Nephron progenitor cell (in vitro differentiated cells): ENCODE results near the gene RTN4RL2.

Experiments used
- DNase-seq: peaks from one replicate; pipeline ENCODE4 v3.0.0; 2021
- H3K27ac Mint-ChIP-seq: 2 replicates; pipeline ENCODE4 v1.8.0; 2021; ENCODE audit warnings: mild to moderate bottlenecking, moderate library complexity, mixed read lengths
- H3K27me3 Mint-ChIP-seq: 2 replicates; pipeline ENCODE4 v1.8.0; 2021; ENCODE audit warnings: mild to moderate bottlenecking, low read depth, mixed read lengths; ENCODE audit not compliant: poor library complexity
- H3K36me3 Mint-ChIP-seq: 2 replicates; pipeline ENCODE4 v1.8.0; 2021; ENCODE audit warnings: low read depth, mixed read lengths
- H3K4me1 Mint-ChIP-seq: 2 replicates; pipeline ENCODE4 v1.8.0; 2021; ENCODE audit warnings: mixed read lengths
- H3K4me3 Mint-ChIP-seq: 2 replicates; pipeline ENCODE4 v1.8.0; 2021; ENCODE audit warnings: mild to moderate bottlenecking, moderate library complexity, mixed read lengths
- H3K9me3 Mint-ChIP-seq: 2 replicates; pipeline ENCODE4 v1.8.0; 2021; ENCODE audit warnings: mild to moderate bottlenecking, moderate library complexity, mixed read lengths
- CTCF ChIP-seq: fragments of 200-600 bp; sonication (generic); IDR thresholded peaks from 2 replicates; pipeline ENCODE4 v1.5.0; 2021; ENCODE audit warnings: antibody characterized with exemption

The RTN4RL2 gene

GRCh38 chr11:57500926-57501325 lies 40.6 kb downstream of the RTN4RL2 start:
- Mint-ChIP-seq H3K36me3 (peaks cover 2% of the 10 kb centered on the region), H3K27ac (no peak overlapping the region), H3K4me1 (peaks cover 51% of the 10 kb centered on the region), H3K9me3 (no peaks in the 10 kb centered on the region), H3K4me3 (no peak overlapping the region), H3K27me3 (peaks cover 16% of the 10 kb centered on the region)
- TF ChIP-seq CTCF, result no peak
- DNase-seq, result no peak

- no peak for TF ChIP-seq CTCF
- H3K9me3 Mint-ChIP-seq, result no peaks in the 10 kb centered on the region
- H3K4me1 Mint-ChIP-seq, result peaks cover 41% of the 10 kb centered on the region
- H3K36me3 Mint-ChIP-seq, result no peaks in the 10 kb centered on the region
- no peak overlapping the region for H3K4me3 Mint-ChIP-seq
- H3K27me3 Mint-ChIP-seq, result peaks cover 14% of the 10 kb centered on the region
- no peak overlapping the region for H3K27ac Mint-ChIP-seq
- no peak for DNase-seq
These were observed 41.6 kb downstream of the RTN4RL2 start for GRCh38 chr11:57501953-57502352.

GRCh38 chr11:57502376-57502775 lies 42.0 kb downstream of the RTN4RL2 start:
- H3K36me3 Mint-ChIP-seq, result no peaks in the 10 kb centered on the region
- DNase-seq, result no peak
- no peak for TF ChIP-seq CTCF
- H3K9me3 Mint-ChIP-seq, result no peaks in the 10 kb centered on the region
- H3K4me3 Mint-ChIP-seq, result no peak overlapping the region
- H3K27me3 Mint-ChIP-seq, result peaks cover 13% of the 10 kb centered on the region
- H3K27ac Mint-ChIP-seq, result no peak overlapping the region
- H3K4me1 Mint-ChIP-seq, result peaks cover 37% of the 10 kb centered on the region

- H3K4me3 Mint-ChIP-seq, result no peak overlapping the region
- no peak for DNase-seq
- no peak overlapping the region for H3K27ac Mint-ChIP-seq
- no peak for TF ChIP-seq CTCF
- H3K27me3 Mint-ChIP-seq, result peaks cover 9% of the 10 kb centered on the region
- no peaks in the 10 kb centered on the region for H3K9me3 Mint-ChIP-seq
- no peaks in the 10 kb centered on the region for H3K36me3 Mint-ChIP-seq
- peaks cover 34% of the 10 kb centered on the region for H3K4me1 Mint-ChIP-seq
These were observed 42.5 kb downstream of the RTN4RL2 start for GRCh38 chr11:57502870-57503269.

GRCh38 chr11:57504511-57504910 lies 44.2 kb downstream of the RTN4RL2 start:
- Mint-ChIP-seq H3K36me3 (no peaks in the 10 kb centered on the region), H3K27me3 (peaks cover 5% of the 10 kb centered on the region), H3K27ac (no peak overlapping the region), H3K4me3 (no peak overlapping the region), H3K4me1 (peaks cover 25% of the 10 kb centered on the region), H3K9me3 (no peaks in the 10 kb centered on the region)
- TF ChIP-seq CTCF, result no peak
- DNase-seq, result no peak

GRCh38 chr11:57506522-57506921 lies 46.2 kb downstream of the RTN4RL2 start:
- Mint-ChIP-seq H3K27ac (no peak overlapping the region), H3K4me1 (peaks cover 8% of the 10 kb centered on the region), H3K27me3 (peaks cover 7% of the 10 kb centered on the region), H3K4me3 (no peak overlapping the region), H3K9me3 (no peaks in the 10 kb centered on the region), H3K36me3 (no peaks in the 10 kb centered on the region)
- no peak for DNase-seq
- TF ChIP-seq CTCF, result no peak
